Body of pancreas (tissue), 4 donors: ENCODE results near the gene UBR1. TPM values are rescaled to one million over a fixed set of nuclear protein-coding genes. Genes with fewer than 3 reads are reported as not detected.

Experiments used
- ATAC-seq: fragments of 150-250 bp; one replicate; pipeline ENCODE4 v1.9.1; 2016
- DNase-seq, 4 donors: peaks; one replicate each; pipeline ENCODE4 v3.0.0-alpha.2; 2019
- H3K27ac ChIP-seq, 4 donors: fragments of 200-600 bp; sonication (generic); 1 replicate in 3 of 4; 2 replicates in 1 of 4; pipeline versions ENCODE4 v1.5.1 to v1.6.1; 2016 to 2019; ENCODE audit warnings: mild to moderate bottlenecking in 1 of 4, mixed read lengths in 1 of 4, moderate library complexity in 1 of 4
- H3K27me3 ChIP-seq, 2 donors: fragments of 200-600 bp; sonication (generic); one replicate each; pipeline ENCODE4 v1.6.0; 2016; ENCODE audit warnings: mild to moderate bottlenecking in 1 of 2
- H3K36me3 ChIP-seq, 2 donors: fragments of 200-600 bp; sonication (generic); replicated peaks in 1 of 2; 2 replicates each; pipeline ENCODE4 v1.5.1; 2016; ENCODE audit warnings: low read depth in 2 of 2; ENCODE audit not compliant: insufficient read depth in 1 of 2
- H3K4me1 ChIP-seq: fragments of 200-600 bp; sonication (generic); one replicate; pipeline ENCODE4 v1.6.0; 2016
- H3K4me3 ChIP-seq, 2 donors: fragments of 200-600 bp; sonication (generic); 1 replicate in 1 of 2; 2 replicates in 1 of 2; pipeline ENCODE4 v1.5.1; 2016 to 2019
- H3K9me3 ChIP-seq, 3 donors: fragments of 200-600 bp; sonication (generic); 1 replicate in 2 of 3; 2 replicates in 1 of 3; pipeline ENCODE4 v1.5.1; 2016
- CTCF ChIP-seq, 7 experiments: fragments of 450-650 bp in 4 of 7; fragments of 200-600 bp in 3 of 7; sonication (generic) in 3 of 7; IDR thresholded peaks; one replicate each; pipeline ENCODE4 v1.5.1; 2016 to 2019; ENCODE audit warnings: antibody characterized with exemption in 7 of 7
- POLR2A ChIP-seq, 3 donors: fragments of 450-650 bp; IDR thresholded peaks; one replicate each; pipeline ENCODE4 v1.6.1; 2016; ENCODE audit warnings: antibody characterized with exemption in 3 of 3, mild to moderate bottlenecking in 2 of 3
- WGBS, 2 donors: methylation state at CpG; one replicate each; pipeline ENCODE4 v1.1.5; 2017; 5-methylcytosine and 5-hydroxymethylcytosine counted together
- intact Hi-C: fragments of 100-400 bp; cut with DNase I; formaldehyde crosslinking; loops from one replicate; pipeline ENCODE4 v1.15.1; 2023
- total RNA-seq, 2 donors: library from RNA; depleted of rRNA; stranded (reverse); fragments of >200 nt; gene quantifications; one replicate each; pipeline ENCODE4 v1.1.0, GENCODE V29; 2016

The UBR1 gene
- total RNA-seq, 2 donors from 2014 or later, result 18.5 to 29.3 TPM

GRCh38 chr15:43096411-43096810 is 9.4 kb downstream of the UBR1 start:
- H3K27ac ChIP-seq, result no peak overlapping the region
- WGBS, 2 donors, result 79 to 81% methylated on average over 6 of the region's 6 CpGs

GRCh38 chr15:43095708-43096347 is 10.0 kb downstream of the UBR1 start:
- intact Hi-C loops, result no loop called here
- WGBS, 2 donors, result 78 to 84% methylated on average over 6 to 8 of the region's 8 CpGs
- ATAC-seq (no peak), DNase-seq (no peak)
- Histone ChIP-seq H3K9me3 (no peaks in the 10 kb centered on the region), H3K36me3 (no peaks in the 10 kb centered on the region), H3K4me1 (no peaks in the 10 kb centered on the region), H3K4me3 (no peak overlapping the region), H3K27ac (no peak overlapping the region), H3K27me3 (no peaks in the 10 kb centered on the region)
- TF ChIP-seq POLR2A (IDR thresholded peaks at IDR 0.05) (no peak), CTCF (IDR thresholded peaks at IDR 0.05) (no peak)

More at GRCh38 chr15:43096411-43096810, 9.4 kb downstream of the UBR1 start:
- TF ChIP-seq CTCF (IDR thresholded peaks at IDR 0.05) (no peak), POLR2A (IDR thresholded peaks at IDR 0.05) (no peak)
- no peak overlapping the region for H3K4me3 ChIP-seq
- no peaks in the 10 kb centered on the region for H3K9me3 ChIP-seq
- no peak for DNase-seq
- H3K36me3 ChIP-seq, result no peaks in the 10 kb centered on the region
- no peaks in the 10 kb centered on the region for H3K4me1 ChIP-seq
- intact Hi-C loops, result no loop called here
- no peak for ATAC-seq
- no peaks in the 10 kb centered on the region for H3K27me3 ChIP-seq

- 14 to 17% methylated on average over 1 of the region's 1 CpG for WGBS, 2 donors
- no peak for ATAC-seq
- TF ChIP-seq CTCF (IDR thresholded peaks at IDR 0.05) (peak in 1 of 7 experiments; percentile 1), POLR2A (IDR thresholded peaks at IDR 0.05) (no peak)
- DNase-seq, result no peak
- Histone ChIP-seq H3K27ac (no peak overlapping the region), H3K36me3 (no peaks in the 10 kb centered on the region), H3K4me3 (no peak overlapping the region), H3K4me1 (no peaks in the 10 kb centered on the region), H3K9me3 (no peaks in the 10 kb centered on the region), H3K27me3 (no peaks in the 10 kb centered on the region)
- intact Hi-C loops, result no loop called here
These were observed 10.6 kb downstream of the UBR1 start for GRCh38 chr15:43095243-43095642.

- H3K4me1 ChIP-seq, result no peaks in the 10 kb centered on the region
- H3K27ac ChIP-seq, result no peak overlapping the region
- 49 to 60% methylated on average over 1 of the region's 1 CpG for WGBS, 2 donors
- H3K9me3 ChIP-seq, result no peaks in the 10 kb centered on the region
- H3K27me3 ChIP-seq, result no peaks in the 10 kb centered on the region
- H3K4me3 ChIP-seq, result no peak overlapping the region
- no peaks in the 10 kb centered on the region for H3K36me3 ChIP-seq
- TF ChIP-seq CTCF (IDR thresholded peaks at IDR 0.05) (no peak), POLR2A (IDR thresholded peaks at IDR 0.05) (no peak)
- ATAC-seq (no peak), DNase-seq (no peak)
- intact Hi-C loops, result no loop called here
These were observed 11.3 kb downstream of the UBR1 start for GRCh38 chr15:43094416-43095030.

GRCh38 chr15:43093026-43093425 is 12.8 kb downstream of the UBR1 start:
- TF ChIP-seq CTCF (IDR thresholded peaks at IDR 0.05), result no peak
- no peak for TF ChIP-seq POLR2A (IDR thresholded peaks at IDR 0.05)
- no peaks in the 10 kb centered on the region for H3K9me3 ChIP-seq
- no peak overlapping the region for H3K27ac ChIP-seq
- intact Hi-C loops, result no loop called here
- 78 to 95% methylated on average over 1 of the region's 1 CpG for WGBS, 2 donors
- ATAC-seq (no peak), DNase-seq (no peak)
- H3K4me1 ChIP-seq, result no peaks in the 10 kb centered on the region
- H3K4me3 ChIP-seq, result no peak overlapping the region
- H3K36me3 ChIP-seq, result no peaks in the 10 kb centered on the region
- no peaks in the 10 kb centered on the region for H3K27me3 ChIP-seq
